GM19099 (cell line): Measurements from ENCODE around the gene AGTR1.

Experiments used
- POLR2A ChIP-seq: IDR thresholded peaks from 3 replicates; pipeline ENCODE4 v1.6.1; 2011; ENCODE audit warnings: low read depth; ENCODE audit not compliant: insufficient read length; ENCODE audit errors: extremely low read depth

The AGTR1 gene

DNA sequence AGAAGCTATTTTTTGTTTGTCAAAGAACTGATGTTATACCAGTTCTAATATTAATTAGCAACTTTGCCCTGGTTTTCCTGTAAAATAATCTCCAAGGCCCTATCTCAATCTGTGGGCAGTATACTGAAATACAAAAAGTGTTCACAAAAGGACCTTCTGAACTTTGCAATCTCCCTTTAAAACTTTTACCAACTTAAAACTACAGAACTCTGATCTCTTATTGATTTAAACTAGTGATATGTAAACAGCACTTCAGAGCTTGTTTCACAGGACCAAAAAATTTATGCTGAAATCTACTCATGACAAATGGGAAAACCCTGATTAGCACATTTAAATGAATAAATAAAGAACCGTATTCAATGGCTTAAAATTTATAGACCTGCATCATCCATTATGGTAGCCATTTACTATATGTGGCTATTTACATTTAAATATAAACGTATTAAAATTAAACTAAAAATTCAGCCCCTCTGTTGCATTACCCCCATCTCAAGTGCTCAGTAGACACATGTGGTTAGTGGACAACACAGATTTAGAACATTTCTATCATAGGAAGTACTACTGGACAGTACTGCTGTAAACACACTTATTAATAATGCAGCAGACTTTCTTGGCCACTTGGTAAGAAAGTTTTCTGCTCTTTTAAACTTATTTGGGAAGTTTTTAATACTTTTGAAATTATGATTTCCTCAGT lies 12.0 kb downstream of the AGTR1 start:
- TF ChIP-seq POLR2A, result no peak

DNA sequence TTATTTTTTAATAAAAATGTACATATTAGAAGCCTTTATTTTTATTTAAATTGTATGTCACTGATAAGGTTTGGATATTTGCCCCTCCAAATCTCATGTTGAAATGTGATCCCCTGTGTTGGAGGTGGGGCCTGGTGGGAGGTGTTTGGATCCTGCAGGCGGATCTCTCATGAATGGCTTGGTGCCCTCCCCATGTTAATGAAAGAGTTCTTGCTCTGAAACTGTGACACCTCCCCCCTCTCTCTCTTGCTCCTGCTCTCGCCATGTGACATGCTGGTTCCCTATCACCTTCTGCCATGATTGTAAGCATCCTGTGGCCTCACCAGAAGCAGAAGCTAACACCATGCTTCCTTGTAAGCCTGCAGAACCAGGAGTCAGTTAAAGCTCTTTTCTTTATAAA lies 13.0 kb downstream of the AGTR1 start:
- TF ChIP-seq POLR2A, result no peak

DNA sequence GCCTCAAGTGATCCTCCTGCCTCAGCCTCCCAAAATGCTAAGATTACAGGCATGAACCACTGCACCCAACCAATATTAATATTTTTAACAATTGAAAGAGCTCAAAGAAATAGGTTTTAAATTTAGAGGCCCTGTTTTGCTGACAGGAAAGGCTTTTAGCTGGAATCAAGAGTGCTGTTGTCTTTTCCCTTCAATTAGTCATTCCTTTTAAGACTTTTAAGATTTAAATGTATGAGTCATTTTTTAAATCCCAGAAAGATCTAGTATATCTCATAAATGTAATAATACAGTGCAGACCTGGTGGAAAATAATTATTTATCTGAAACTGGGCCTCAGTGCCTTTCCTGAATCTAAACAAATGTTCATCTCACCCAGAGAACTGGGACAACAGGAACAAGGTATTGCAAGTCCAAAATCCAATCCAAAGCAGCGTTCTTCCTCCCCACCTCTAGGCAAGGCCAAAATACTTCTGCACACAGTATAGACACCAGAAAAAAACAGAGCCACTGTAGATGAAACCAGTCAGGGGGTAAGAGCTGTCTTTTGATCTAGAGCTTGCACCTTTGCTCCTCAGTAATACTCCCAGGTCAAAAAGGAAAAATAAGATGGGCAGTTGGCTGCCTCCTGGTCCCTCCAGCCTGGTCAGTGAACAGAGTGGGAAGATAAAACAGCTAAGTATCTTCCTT lies 14.4 kb downstream of the AGTR1 start:
- TF ChIP-seq POLR2A, result no peak

DNA sequence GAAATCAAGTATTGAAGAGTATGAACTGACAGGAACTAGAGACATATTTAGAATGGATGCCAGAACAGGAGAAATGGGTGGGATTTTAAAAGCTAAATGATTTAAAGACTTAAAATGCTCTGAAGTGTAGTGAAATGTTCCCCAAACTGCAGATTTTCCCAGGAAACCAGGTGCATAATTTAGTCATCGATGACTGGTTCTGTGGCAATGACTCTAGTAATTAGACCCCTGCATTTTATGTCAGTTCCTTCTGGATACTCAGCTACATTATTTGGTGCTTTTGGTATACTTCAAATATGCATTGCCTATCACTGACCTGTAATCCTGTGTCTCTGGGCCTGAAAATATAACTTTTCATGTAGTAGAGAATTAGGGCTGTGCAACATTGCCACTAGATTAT lies 16.8 kb downstream of the AGTR1 start:
- no peak for TF ChIP-seq POLR2A

DNA sequence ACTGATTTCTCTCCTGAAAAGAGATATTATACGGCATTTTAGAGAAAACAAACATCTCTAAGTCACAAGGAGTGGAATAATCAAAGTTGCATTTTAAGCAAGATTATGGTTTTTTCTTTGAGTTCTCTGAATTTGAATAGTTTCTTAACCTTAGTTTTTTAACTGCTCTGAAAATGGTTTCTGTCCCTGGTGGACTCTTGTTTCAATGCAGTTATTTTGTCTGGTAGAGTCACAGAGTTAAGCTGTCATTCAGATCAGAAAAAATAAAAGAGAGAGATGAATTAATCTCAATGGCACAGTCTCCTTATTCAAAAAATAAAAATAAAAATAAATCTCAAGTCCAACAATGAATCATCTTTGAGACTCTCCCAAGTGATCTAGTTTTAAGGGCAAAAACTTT lies 19.0 kb downstream of the AGTR1 start:
- TF ChIP-seq POLR2A, result no peak

DNA sequence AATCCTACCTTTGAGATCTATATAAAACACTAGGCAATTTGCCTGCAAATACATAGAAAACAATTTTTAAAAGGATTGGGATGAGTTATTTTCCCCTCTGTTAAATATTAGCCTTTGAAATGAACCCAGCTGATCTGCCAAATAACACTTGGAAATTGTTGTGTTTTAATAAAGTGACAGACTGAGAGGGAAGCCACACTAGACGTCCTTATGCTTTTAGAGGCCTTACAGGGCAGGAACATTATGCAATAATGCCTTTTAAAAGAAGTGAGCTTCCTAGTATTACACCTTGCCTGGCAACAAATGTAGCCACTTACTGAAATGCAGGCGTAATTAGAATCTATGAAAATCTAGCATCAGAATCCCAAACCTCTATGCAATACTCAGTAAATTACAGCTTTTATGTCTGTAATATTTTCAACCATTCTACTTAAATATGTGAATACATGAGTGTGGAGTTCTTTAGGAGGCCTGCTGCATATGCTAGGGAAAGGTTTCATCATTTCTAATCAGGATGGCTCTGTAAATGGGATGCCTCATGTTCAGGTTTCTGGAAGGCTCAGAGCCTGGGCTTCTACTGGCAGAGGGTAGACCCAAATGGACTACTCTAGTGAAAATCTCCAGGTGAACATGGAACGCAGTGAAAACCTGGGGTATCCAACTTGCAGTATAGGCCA lies 20.3 kb downstream of the AGTR1 start:
- no peak for TF ChIP-seq POLR2A

DNA sequence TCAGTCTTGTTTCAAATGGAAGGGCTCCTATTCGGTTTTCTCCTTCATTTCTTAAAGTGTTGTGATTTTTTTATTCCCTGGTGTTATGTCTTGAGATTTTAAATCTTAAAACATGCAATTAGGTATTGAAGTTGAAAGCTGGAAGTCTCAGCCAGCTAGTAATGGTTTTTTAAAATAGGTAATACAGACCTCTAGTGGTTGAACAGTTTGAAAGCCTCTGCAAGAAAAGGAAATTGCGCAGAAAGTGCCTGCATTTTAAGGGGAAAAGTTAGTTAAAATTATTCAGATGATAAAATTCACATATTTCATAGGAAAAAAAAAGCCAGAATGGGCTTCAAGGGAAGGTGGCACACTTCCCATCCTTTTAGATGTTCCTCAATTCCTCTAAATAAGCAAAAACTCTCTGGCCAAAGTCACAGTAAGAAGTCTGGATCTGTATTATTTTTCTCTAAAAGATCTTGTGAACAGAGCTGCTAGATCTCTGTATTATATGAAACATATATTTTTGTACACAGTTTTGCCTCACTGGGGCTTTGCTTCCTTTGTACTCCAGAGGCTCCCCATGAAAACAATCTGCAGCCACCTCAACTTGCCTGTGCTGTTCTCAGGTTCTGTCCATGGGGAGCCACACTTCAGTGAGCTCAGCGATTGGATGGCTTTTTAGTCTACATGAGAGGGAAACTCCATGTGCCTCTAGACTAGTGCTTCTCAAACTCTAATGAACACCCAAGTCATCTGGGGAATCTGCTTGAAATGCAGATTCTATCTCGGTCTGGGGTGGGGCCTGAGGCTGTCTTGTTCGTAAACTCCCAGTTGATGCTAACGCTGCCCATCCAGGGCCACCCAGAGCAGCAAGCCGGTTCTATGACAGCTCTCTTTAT lies 21.5 kb downstream of the AGTR1 start:
- TF ChIP-seq POLR2A, result no peak

DNA sequence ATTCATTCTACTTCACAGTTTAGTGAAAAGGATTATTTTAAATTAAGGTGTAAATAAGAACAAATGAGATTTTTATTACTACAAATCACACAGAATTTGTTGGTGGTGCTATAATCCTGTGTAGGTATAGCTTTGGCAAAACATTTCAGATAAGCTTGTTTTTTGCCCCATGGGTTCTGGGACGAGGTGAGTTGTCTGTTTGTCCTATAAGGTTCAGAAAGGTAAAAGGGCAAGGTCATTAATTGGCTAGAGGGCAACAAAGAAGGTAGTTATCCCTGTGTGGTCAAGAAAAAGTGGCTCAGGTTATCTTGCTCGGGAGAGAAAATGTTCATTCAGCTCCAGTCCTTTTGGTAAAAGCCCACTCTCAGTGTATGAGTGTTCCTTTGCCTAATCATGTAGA lies 23.2 kb downstream of the AGTR1 start:
- no peak for TF ChIP-seq POLR2A

DNA sequence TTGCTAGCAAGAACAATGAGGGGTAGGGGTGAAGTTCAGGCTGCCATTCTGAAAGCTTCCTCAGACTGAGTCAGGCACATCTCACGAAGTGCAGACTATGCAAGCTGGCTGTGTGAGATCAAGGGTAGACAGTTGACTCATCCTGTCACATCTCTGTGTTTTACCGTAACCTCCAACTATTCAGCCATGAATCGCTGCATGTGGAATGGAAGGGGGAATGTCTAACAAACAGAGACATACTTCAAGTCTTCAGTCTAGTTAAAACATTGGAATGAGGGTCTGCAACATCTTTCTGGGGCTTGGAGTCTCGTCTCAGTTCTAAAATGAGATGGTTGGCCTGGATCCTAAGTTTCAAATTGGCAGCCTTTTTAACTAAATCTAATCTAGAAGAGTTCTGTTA lies 25.9 kb downstream of the AGTR1 start:
- TF ChIP-seq POLR2A, result no peak

DNA sequence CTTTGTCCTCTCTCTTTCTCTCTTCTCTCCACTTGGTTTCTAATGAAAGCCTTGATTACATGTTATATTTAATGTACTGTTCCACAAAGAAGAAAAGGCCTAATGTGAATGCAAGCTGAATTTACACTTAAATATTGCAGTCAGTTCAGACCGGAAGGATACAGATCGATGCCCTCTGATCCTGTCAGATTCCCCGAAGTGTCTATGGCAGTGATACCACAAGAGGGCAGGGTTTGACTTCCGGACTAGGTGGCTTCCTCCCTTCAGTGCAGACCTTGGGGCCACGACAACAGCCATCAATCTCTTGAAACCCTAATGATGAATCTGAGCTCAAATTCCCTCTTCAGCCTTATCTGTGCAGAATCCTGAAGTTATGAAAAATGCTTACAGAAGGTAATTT lies 29.5 kb downstream of the AGTR1 start:
- TF ChIP-seq POLR2A, result no peak

DNA sequence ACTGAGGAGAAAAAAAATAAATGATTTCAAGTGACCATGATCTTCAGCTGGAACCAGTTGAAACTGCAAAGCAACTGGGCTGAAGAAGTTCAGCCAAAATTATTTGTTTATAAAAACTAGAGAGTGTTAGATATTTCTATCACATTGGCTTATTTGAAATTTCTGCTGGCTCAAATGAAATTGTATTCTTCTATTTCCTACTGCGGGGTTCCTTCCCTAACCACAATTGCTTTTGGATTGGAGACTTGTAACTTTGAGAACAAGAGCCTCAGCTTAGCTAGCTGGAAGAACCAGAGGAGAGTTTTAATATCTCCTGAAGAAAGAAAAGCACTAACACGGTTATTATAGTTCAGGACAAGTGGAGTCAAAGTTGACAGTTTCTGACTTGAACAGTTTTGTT lies 31.1 kb downstream of the AGTR1 start:
- no peak for TF ChIP-seq POLR2A

DNA sequence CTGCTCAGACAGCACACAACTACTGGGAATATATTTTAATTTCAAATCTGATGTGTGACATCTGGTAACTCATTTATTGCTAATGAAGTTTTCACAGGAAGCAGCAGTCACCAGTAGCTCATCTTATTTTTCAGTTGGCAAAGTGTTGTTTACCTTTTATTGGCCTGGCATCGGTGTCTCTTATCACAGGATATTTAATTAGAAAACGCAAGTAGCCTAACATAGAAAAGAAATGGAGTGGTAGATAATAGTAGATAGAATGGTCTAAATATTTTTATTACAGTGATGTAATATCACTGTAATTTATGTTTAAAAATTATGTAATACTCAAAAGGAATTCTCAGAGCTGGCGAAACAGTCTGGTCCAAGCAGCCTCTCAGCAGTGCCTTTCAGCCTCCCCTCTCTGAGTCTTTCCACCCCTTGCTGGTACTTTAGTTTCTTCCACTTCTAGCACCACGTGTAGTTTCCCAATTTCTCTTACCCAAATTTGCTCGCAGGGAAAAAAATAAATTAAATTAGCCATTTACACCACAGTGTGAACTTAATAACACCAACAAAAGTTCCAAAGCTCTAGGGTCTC lies 31.9 kb downstream of the AGTR1 start:
- TF ChIP-seq POLR2A, result no peak

DNA sequence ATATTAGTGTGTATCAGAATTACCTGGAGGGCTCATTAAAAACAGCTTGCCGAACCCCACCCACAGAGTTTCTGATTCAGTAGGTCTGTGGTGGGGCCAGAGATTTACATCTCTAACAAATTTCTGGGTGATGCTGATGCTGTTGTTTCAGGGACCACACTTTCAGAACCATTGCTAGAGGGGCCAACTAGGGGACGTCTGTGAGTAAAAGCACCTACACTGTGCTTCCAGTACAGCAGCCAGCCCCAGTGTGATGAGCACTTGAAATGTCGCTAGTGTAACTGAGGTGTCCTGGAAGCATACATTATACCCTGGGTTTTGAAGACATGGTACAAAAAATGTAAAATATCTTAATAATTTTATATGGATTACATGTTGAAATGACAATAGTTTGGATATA lies 33.0 kb downstream of the AGTR1 start:
- no peak for TF ChIP-seq POLR2A

DNA sequence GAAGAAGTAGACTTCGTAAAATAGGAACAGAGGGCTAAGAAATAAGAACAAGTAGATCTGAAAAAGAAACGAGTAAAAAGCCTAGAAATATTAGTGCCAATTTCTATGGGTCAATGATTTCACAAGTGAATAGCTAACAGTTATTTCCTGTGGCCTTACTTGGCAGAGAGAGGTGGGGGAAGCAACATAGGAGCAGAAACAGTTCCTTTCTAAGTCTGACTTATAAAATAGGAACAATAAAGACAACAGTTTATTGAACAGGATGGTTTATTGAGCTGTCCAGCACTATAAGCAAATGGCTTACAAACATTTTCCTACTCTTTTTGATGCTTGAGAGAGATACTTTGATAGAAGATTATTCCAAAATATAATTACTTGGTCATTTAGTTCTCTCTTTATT lies 37.9 kb downstream of the AGTR1 start:
- TF ChIP-seq POLR2A, result no peak

DNA sequence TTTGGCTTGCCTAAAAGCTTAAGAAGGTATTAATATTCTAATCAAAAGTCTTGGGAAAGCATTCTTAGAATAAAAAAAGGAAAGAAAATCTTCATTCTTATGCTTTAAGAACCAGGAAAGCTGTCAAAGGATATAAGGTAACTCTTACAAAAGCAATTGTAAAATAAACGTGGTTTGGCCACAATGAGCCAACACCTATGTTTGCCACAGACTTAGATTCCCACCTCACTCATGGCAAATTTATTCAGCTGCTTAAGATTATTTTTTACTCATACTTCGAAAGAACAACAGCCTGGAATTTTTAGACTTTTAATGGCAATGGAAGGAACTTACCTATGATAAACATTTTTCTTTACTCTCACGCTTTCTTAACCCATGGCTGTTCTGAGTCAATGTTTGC lies 38.4 kb downstream of the AGTR1 start:
- no peak for TF ChIP-seq POLR2A
